WTC11 (cell line): ENCODE measurements around the gene DGKQ.

Experiments used
- E2F5 ChIP-seq: sonication (generic); formaldehyde crosslinking; IDR thresholded peaks from 2 replicates; pipeline ENCODE4 v1.8.1; 2022; ENCODE audit warnings: mild to moderate bottlenecking, moderate library complexity, missing genetic modification reagents
- ELF4 ChIP-seq: sonication (generic); formaldehyde crosslinking; IDR thresholded peaks from 2 replicates; pipeline ENCODE4 v1.8.1; 2022; ENCODE audit warnings: low read depth, mild to moderate bottlenecking, moderate library complexity, missing genetic modification reagents
- EMX1 ChIP-seq: fragments of 250-450 bp; sonication (Bioruptor Pico); IDR thresholded peaks from 2 replicates; pipeline ENCODE4 v1.8.0; 2021; ENCODE audit warnings: mild to moderate bottlenecking
- ETV6 ChIP-seq: sonication (generic); formaldehyde crosslinking; IDR thresholded peaks from 2 replicates; pipeline ENCODE4 v1.8.1; 2022; ENCODE audit warnings: mild to moderate bottlenecking, missing genetic modification reagents
- SMAD3 ChIP-seq: sonication (generic); formaldehyde crosslinking; IDR thresholded peaks from 2 replicates; pipeline ENCODE4 v1.8.0; 2022; ENCODE audit warnings: missing genetic modification reagents, mild to moderate bottlenecking, borderline replicate concordance
- TF ChIP-seq, protein P1 (sequence below): fragments of 200-600 bp; IDR thresholded peaks from 2 replicates; pipeline ENCODE4 v1.8.0; 2022; ENCODE audit warnings: antibody characterized with exemption

DNA sequence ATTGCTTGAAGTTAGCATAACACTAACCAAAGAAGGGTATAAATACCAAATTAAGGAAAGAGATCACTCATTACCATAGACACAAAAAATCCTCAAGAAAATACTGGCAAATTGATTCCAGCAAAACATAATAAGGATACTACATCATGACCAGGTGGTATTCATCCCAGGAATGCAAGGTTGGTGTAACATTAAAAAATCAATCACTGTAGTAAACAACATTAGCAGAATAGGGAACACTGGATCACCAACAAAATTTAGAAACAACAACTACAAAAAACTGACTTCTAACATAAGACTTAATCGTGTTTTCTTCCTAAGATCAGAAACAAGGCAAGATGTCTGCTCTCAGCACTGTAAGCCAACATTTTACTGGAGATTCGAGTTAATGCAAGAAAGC, 55.4 kb downstream of the DGKQ start:
- TF ChIP-seq, protein P1, sequence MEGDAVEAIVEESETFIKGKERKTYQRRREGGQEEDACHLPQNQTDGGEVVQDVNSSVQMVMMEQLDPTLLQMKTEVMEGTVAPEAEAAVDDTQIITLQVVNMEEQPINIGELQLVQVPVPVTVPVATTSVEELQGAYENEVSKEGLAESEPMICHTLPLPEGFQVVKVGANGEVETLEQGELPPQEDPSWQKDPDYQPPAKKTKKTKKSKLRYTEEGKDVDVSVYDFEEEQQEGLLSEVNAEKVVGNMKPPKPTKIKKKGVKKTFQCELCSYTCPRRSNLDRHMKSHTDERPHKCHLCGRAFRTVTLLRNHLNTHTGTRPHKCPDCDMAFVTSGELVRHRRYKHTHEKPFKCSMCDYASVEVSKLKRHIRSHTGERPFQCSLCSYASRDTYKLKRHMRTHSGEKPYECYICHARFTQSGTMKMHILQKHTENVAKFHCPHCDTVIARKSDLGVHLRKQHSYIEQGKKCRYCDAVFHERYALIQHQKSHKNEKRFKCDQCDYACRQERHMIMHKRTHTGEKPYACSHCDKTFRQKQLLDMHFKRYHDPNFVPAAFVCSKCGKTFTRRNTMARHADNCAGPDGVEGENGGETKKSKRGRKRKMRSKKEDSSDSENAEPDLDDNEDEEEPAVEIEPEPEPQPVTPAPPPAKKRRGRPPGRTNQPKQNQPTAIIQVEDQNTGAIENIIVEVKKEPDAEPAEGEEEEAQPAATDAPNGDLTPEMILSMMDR = no peak
- TF ChIP-seq E2F5 (no peak), ELF4 (no peak), SMAD3 (CRISPR knock-in tag) (no peak), ETV6 (CRISPR knock-in tag) (no peak), EMX1 (CRISPR knock-in tag) (no peak)
